PC-3 (cell line): ENCODE measurements around the gene ROCK2.

ENCODE experiments used
- CTCF ChIP-seq: fragments of 300-600 bp; sonication (generic); conservative IDR thresholded peaks from 2 replicates; pipeline ENCODE4 v1.5.1; 2017; ENCODE audit warnings: antibody characterized with exemption, low read depth, mild to moderate bottlenecking, low read length
- EZH2 ChIP-seq: fragments of 300-600 bp; sonication (generic); IDR thresholded peaks from one replicate; pipeline ENCODE4 v1.6.1; 2017; ENCODE audit warnings: antibody characterized with exemption, mild to moderate bottlenecking, low read length; ENCODE audit not compliant: unreplicated experiment

GRCh38 chr2:11304476-11304875 lies 40.0 kb downstream of the ROCK2 start:
- TF ChIP-seq CTCF (no peak), EZH2 (no peak)
